ENCODE measurements around the gene ARID1B. TPM values are rescaled to one million over a fixed set of nuclear protein-coding genes. Genes with fewer than 3 reads are reported as not detected.

The ARID1B gene
- total RNA-seq, 1 experiment from 2014 or later = 20.9 TPM

- H3K4me3 ChIP-seq (ENCODE audit: insufficient read depth, low read depth, low read length) = no peak overlapping the region
- no peak for DNase-seq
These were observed 236.6 kb downstream of the ARID1B start for GRCh38 chr6:157013649-157014304.

GRCh38 chr6:157014871-157015270, 237.7 kb downstream of the ARID1B start:
- DNase-seq = no peak

More at GRCh38 chr6:157013649-157014304, 236.6 kb downstream of the ARID1B start:
- Histone ChIP-seq H3K36me3 (replicated peaks; ENCODE audit: control insufficient read depth, insufficient read depth, low read length) (no peaks in the 10 kb centered on the region), H3K27me3 (ENCODE audit: control insufficient read depth, insufficient read depth, low read length) (no peaks in the 10 kb centered on the region)

DNA sequence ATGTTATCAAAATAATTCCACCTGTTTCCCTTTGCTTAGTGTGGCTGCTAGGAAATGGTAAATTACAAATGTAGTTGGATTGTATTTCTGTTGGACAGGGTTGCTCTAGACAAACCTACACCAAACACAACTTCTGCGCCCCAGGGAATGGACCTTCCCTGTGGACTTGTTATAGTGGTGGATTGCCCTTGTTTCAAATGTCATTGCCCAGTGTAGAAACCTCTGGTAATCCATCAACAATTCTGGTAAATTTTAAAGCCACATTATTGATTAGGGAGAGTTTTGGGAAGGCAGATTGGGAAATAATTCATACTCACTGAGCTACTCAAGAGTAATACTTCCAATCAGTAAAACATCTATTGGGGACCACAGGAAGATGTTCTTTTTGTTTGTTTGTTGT, 239.8 kb downstream of the ARID1B start:
- Histone ChIP-seq H3K4me3 (ENCODE audit: insufficient read depth, low read depth, low read length) (no peak overlapping the region), H3K27me3 (ENCODE audit: control insufficient read depth, insufficient read depth, low read length) (no peaks in the 10 kb centered on the region), H3K36me3 (replicated peaks; ENCODE audit: control insufficient read depth, insufficient read depth, low read length) (no peaks in the 10 kb centered on the region)
- no peak for DNase-seq

More at GRCh38 chr6:157014871-157015270, 237.7 kb downstream of the ARID1B start:
- Histone ChIP-seq H3K36me3 (replicated peaks; ENCODE audit: control insufficient read depth, insufficient read depth, low read length) (no peaks in the 10 kb centered on the region), H3K27me3 (ENCODE audit: control insufficient read depth, insufficient read depth, low read length) (no peaks in the 10 kb centered on the region), H3K4me3 (ENCODE audit: insufficient read depth, low read depth, low read length) (no peak overlapping the region)

GRCh38 chr6:157017861-157018260, 240.7 kb downstream of the ARID1B start:
- H3K36me3 ChIP-seq (replicated peaks; ENCODE audit: control insufficient read depth, insufficient read depth, low read length) = no peaks in the 10 kb centered on the region
- no peak overlapping the region for H3K4me3 ChIP-seq (ENCODE audit: insufficient read depth, low read depth, low read length)
- DNase-seq = no peak
- H3K27me3 ChIP-seq (ENCODE audit: control insufficient read depth, insufficient read depth, low read length) = no peaks in the 10 kb centered on the region

DNA sequence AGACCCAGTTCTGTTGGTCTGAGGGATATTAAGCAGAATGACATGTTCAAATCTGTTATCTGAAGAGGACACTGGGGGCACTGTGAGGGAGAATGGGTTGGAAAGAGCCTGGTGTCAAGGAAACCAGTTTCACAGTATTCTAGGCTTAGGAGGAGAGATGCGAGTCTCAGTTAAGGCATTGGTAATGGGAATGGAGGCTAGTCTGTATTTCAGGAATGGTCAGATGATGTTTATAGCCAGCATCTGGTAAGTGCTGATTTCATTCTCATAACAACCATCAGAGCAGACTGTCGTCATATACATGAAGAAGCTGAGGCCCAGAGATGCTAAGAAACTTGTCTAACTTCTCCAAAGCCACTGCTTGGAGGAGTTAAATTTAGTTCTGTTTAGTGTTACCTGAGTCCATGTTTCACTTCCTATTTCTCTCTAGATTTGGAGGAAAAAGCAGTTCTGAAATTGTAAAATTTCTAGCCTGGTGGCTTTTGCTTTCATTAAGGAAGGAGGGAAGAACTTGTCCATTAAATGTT, 242.0 kb downstream of the ARID1B start:
- DNase-seq = no peak

DNA sequence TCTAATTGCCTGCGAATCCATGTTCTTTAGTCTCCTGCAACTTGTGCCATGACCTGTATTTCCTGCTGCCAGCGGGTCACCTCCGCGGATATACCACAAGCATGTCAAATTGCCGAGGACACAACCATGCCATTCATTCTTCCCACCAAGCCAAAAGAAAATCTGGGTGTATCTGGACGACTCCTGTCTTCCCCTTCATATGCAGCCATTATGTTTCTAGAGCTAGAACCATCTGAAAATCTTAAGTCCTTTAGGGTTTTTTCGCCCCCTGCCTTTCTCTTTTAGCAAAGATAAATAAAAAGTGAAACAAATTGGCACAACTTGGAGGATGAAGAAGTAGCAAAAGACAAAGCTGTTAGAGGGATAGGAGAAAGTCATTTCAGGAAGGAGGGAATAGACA, 242.6 kb downstream of the ARID1B start:
- H3K36me3 ChIP-seq (replicated peaks; ENCODE audit: control insufficient read depth, insufficient read depth, low read length) = no peaks in the 10 kb centered on the region
- DNase-seq = no peak

More for the DNA sequence above, 242.0 kb downstream of the ARID1B start:
- H3K36me3 ChIP-seq (replicated peaks; ENCODE audit: control insufficient read depth, insufficient read depth, low read length) = no peaks in the 10 kb centered on the region
- H3K4me3 ChIP-seq (ENCODE audit: insufficient read depth, low read depth, low read length) = no peak overlapping the region
- H3K27me3 ChIP-seq (ENCODE audit: control insufficient read depth, insufficient read depth, low read length) = no peaks in the 10 kb centered on the region

DNA sequence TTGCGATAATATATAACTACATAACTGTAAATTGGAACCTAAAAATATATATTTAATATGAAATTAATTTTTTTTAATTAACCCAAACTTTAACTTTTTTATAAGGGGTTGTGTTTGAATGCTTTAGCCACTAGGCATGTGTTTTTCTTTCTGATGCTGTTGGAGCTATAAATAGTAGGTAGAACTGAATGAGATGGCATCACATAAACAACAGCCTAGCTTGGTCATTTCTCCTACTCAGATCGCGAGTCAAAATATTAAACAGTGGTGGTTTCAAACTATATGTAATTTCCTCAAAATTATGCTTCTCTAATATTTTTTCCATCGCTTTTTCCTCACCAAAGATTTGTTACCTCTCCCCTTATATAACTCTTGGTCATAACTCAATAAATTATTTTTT, 243.2 kb downstream of the ARID1B start:
- no peak for DNase-seq
- H3K27me3 ChIP-seq (ENCODE audit: control insufficient read depth, insufficient read depth, low read length) = no peaks in the 10 kb centered on the region
- no peaks in the 10 kb centered on the region for H3K36me3 ChIP-seq (replicated peaks; ENCODE audit: control insufficient read depth, insufficient read depth, low read length)
- peak overlapping the region; percentile 77 for H3K4me3 ChIP-seq (ENCODE audit: insufficient read depth, low read depth, low read length)

More for the DNA sequence above, 242.6 kb downstream of the ARID1B start:
- H3K4me3 ChIP-seq (ENCODE audit: insufficient read depth, low read depth, low read length) = no peak overlapping the region
- no peaks in the 10 kb centered on the region for H3K27me3 ChIP-seq (ENCODE audit: control insufficient read depth, insufficient read depth, low read length)

GRCh38 chr6:157020881-157021343, 243.7 kb downstream of the ARID1B start:
- Histone ChIP-seq H3K27me3 (ENCODE audit: control insufficient read depth, insufficient read depth, low read length) (no peaks in the 10 kb centered on the region), H3K4me3 (ENCODE audit: insufficient read depth, low read depth, low read length) (peak overlapping the region; percentile 77), H3K36me3 (replicated peaks; ENCODE audit: control insufficient read depth, insufficient read depth, low read length) (no peaks in the 10 kb centered on the region)
- DNase-seq = peak; percentile 81

DNA sequence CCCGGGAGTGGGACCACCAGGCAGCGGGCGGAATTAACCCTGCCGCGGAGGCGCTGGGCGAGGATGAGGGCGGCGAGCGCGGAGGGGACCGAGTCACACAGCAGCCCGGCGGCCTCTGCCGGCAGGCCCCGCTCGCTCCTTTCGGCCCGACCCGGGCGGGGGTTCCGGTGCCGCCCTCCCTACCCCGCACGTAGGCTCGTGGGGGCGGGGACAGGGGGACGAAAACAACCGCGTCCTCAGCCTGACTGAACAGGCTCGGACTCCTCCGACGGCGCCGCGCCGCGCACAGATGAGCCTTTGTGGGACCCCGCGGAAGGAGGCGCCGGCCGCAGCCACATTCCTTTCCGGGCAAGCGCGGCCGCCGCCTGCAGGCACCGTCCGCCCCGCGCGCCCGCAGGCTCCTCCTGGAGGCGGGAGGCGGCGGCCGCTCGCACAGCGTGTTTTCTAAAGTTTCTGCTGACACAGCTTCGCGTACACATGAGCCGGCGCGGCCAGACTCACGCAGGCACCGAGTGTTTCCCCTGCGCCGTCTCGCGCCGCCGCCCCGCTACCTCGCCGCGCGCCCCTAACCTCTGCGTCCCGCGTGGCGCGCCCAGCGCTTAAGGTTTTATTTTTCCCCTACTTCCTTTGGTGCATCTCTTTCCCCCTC, 244.3 kb downstream of the ARID1B start:
- Histone ChIP-seq H3K36me3 (replicated peaks; ENCODE audit: control insufficient read depth, insufficient read depth, low read length) (no peaks in the 10 kb centered on the region), H3K4me3 (ENCODE audit: insufficient read depth, low read depth, low read length) (peak overlapping the region; percentile 77), H3K27me3 (ENCODE audit: control insufficient read depth, insufficient read depth, low read length) (no peaks in the 10 kb centered on the region)
- peak; percentile 93 for DNase-seq

- peak; percentile 97 for DNase-seq
- Histone ChIP-seq H3K27me3 (ENCODE audit: control insufficient read depth, insufficient read depth, low read length) (no peaks in the 10 kb centered on the region), H3K36me3 (replicated peaks; ENCODE audit: control insufficient read depth, insufficient read depth, low read length) (no peaks in the 10 kb centered on the region), H3K4me3 (ENCODE audit: insufficient read depth, low read depth, low read length) (peak overlapping the region; percentile 77)
These were observed 245.0 kb downstream of the ARID1B start for GRCh38 chr6:157021993-157022740.

GRCh38 chr6:157023958-157024357, 246.8 kb downstream of the ARID1B start:
- H3K4me3 ChIP-seq (ENCODE audit: insufficient read depth, low read depth, low read length) = no peak overlapping the region
- H3K27me3 ChIP-seq (ENCODE audit: control insufficient read depth, insufficient read depth, low read length) = no peaks in the 10 kb centered on the region
- DNase-seq = no peak
- no peaks in the 10 kb centered on the region for H3K36me3 ChIP-seq (replicated peaks; ENCODE audit: control insufficient read depth, insufficient read depth, low read length)

GRCh38 chr6:157024745-157025144, 247.6 kb downstream of the ARID1B start:
- no peak for DNase-seq
- Histone ChIP-seq H3K4me3 (ENCODE audit: insufficient read depth, low read depth, low read length) (no peak overlapping the region), H3K36me3 (replicated peaks; ENCODE audit: control insufficient read depth, insufficient read depth, low read length) (no peaks in the 10 kb centered on the region), H3K27me3 (ENCODE audit: control insufficient read depth, insufficient read depth, low read length) (no peaks in the 10 kb centered on the region)

DNA sequence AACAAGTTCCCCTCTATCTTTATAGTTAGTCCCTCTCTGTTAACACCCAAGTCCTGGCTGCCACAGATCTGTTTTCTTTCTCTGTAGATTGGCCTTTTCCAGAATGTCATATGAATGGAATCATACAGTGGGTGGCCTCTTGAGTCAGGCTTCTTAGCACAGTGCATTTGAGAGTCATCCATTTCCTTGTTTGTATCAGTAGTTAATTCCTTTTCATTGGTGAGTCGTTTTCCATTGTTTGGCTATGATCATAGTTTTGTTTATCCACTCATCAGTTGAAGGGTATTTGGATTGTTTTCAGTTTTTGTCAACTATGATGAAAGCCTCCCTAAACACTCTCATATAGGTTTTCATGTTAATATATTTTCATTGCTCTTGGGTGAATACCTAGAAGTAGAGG, 248.3 kb downstream of the ARID1B start:
- no peak for DNase-seq
- Histone ChIP-seq H3K36me3 (replicated peaks; ENCODE audit: control insufficient read depth, insufficient read depth, low read length) (no peaks in the 10 kb centered on the region), H3K4me3 (ENCODE audit: insufficient read depth, low read depth, low read length) (no peak overlapping the region)

DNA sequence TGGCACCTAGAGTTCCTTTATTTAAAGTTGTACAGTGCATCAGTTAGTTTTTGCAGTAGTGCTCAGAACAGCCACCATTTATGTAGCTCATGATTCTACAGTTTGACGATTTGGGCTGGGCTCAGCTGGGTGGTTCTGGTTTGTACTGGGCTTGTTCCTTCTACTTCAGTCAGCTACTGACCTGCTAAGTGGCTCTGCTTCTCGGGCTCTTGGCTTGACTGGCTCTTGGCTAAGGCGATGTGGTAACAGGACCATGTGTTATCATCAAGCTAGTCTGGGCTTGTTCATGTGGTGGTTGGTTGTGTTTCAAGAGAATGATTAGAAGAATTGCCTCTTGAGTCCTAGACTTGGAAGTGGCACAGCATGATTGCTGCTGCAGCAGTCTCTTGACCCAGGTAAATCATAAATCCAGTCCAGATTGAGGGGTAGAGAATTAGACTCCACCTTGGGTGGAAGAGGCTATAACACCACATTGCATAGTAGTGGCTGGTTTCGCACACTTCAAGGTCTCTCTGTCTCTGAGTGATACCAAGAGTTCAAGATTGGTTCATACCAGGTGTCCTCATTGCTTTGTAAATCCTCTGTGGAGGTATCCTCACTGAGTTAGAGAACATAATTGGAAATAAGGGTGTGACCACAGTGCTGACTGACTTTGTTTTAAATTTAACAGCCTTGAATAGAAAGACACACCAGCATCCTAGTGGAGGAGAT, 253.0 kb downstream of the ARID1B start:
- Histone ChIP-seq H3K36me3 (replicated peaks; ENCODE audit: control insufficient read depth, insufficient read depth, low read length) (no peaks in the 10 kb centered on the region), H3K4me3 (ENCODE audit: insufficient read depth, low read depth, low read length) (no peak overlapping the region), H3K27me3 (ENCODE audit: control insufficient read depth, insufficient read depth, low read length) (no peaks in the 10 kb centered on the region)
- no peak for DNase-seq

More for the DNA sequence above, 248.3 kb downstream of the ARID1B start:
- H3K27me3 ChIP-seq (ENCODE audit: control insufficient read depth, insufficient read depth, low read length) = no peaks in the 10 kb centered on the region
